ENCODE measurements around the gene PAK4. TPM values are rescaled to one million over a fixed set of nuclear protein-coding genes. Genes with fewer than 3 reads are reported as not detected.

The PAK4 gene
- total RNA-seq, 1 experiment from 2014 or later: 63.1 TPM

DNA sequence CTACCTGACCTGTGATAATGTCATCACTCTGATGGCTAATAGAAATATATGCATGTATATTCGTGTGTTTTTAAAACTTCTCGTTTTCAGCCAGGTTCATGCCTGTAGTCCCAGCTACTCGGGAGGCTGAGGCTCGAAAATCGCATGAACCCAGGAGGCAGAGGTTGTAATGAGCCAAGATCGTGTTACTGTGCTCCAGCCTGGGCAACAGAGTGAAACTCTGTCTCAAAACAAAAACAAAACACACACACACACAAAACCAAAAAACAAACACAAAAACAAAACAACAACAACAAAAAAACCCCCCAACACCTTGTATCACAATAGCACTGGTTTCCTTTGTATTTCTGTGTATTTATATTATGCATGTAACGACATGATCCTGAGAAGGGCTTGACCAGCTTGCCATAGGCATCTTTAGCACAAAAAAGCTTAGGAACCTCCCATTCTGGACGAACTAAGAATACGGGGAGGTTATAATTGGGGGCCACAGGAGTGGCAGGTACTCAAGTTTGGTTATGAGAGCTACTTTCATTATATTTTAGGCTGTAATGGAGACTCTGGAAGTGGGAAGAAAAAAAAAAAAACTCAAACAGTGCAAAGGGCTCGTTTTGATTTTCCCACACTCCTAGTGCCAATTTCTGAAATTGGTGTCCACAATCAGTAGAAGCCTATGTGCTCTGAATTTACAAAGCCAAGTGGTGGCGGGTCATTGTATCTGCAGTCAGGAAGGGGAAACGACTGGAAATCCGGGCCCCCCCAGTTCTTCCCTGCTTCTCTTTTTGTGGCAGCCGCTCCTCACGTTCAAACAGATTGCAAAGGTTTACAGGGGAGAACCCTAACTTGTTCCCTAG is 42.6 kb upstream of the PAK4 start:
- Mint-ChIP-seq H3K4me3 (peak overlapping the region; percentile 64 to 82; a peak in 4 of 5 replicates), H3K36me3 (ENCODE audit: insufficient read depth in 1 of 3, low read depth in 3 of 3) (no peaks in the 10 kb centered on the region), H3K4me1 (peaks cover 16 to 20% of the 10 kb centered on the region in 2 experiments), H3K9me3 (no peaks in the 10 kb centered on the region; a peak in 2 of 5 replicates), H3K27me3 (ENCODE audit: low read depth) (peaks cover 83% of the 10 kb centered on the region), H3K27ac (no peak overlapping the region)
- Histone ChIP-seq H4K8ac (replicated peaks; ENCODE audit: insufficient read length, low read depth, low read length) (no peak overlapping the region), H2AK5ac (ENCODE audit: insufficient read length, low read length) (no peak overlapping the region), H4K91ac (ENCODE audit: insufficient read length, low read depth, low read length) (no peak overlapping the region), H2BK15ac (ENCODE audit: low read depth, low read length) (no peak overlapping the region), H3K4ac (ENCODE audit: low read depth, low read length) (no peak overlapping the region), H3T11ph (ENCODE audit: low read length) (no peak overlapping the region), H4K5ac (ENCODE audit: insufficient read length, low read depth, low read length) (no peak overlapping the region), H2AFZ (ENCODE audit: low read length) (no peak overlapping the region), H3K14ac (ENCODE audit: insufficient read depth, low read length) (no peak overlapping the region), H2BK20ac (ENCODE audit: low read depth, low read length, poor library complexity, severe bottlenecking) (no peak overlapping the region), H3K9ac (ENCODE audit: extremely low read depth, insufficient read length, low read length) (no peak overlapping the region), H3K4me2 (ENCODE audit: insufficient read depth, insufficient read length, low read length) (peak overlapping the region; percentile 49), H3K27ac (ENCODE audit: insufficient read length, low read depth, low read length) (no peak overlapping the region), H2BK5ac (ENCODE audit: insufficient read length, low read length) (no peak overlapping the region), H4K20me1 (ENCODE audit: control insufficient read depth, insufficient read depth, insufficient read length) (no peaks in the 10 kb centered on the region), H3K79me1 (ENCODE audit: insufficient read depth, low read depth, low read length, poor library complexity, severe bottlenecking) (no peaks in the 10 kb centered on the region), H3K18ac (ENCODE audit: insufficient read length, low read depth, low read length) (no peak overlapping the region), H3K23me2 (ENCODE audit: insufficient read length, low read depth, low read length, poor library complexity, severe bottlenecking) (peaks cover 8% of the 10 kb centered on the region), H3K23ac (ENCODE audit: insufficient read length, low read depth, low read length) (no peak overlapping the region), H3K4me1 (ENCODE audit: insufficient read depth, low read length) (no peaks in the 10 kb centered on the region), H2BK120ac (ENCODE audit: low read depth, low read length, poor library complexity, severe bottlenecking) (no peak overlapping the region), H2BK12ac (ENCODE audit: insufficient read length, low read depth, low read length) (no peak overlapping the region), H3K79me2 (ENCODE audit: insufficient read depth, low read length) (no peaks in the 10 kb centered on the region), H3K27me3 (ENCODE audit: insufficient read depth, low read length) (peaks cover 16% of the 10 kb centered on the region; the same call in 1 of the 2 replicates), H3K9me3 (ENCODE audit: control insufficient read depth, low read depth, low read length) (no peaks in the 10 kb centered on the region), H3K56ac (ENCODE audit: insufficient read length, low read depth, low read length) (no peak overlapping the region)
- no CpG with 5 or more reads among the region's 15 CpGs for WGBS (ENCODE audit: extremely low coverage, insufficient read length, low lambda C conversion rate)
- DNase-seq: no peak
- TF ChIP-seq, protein P1, sequence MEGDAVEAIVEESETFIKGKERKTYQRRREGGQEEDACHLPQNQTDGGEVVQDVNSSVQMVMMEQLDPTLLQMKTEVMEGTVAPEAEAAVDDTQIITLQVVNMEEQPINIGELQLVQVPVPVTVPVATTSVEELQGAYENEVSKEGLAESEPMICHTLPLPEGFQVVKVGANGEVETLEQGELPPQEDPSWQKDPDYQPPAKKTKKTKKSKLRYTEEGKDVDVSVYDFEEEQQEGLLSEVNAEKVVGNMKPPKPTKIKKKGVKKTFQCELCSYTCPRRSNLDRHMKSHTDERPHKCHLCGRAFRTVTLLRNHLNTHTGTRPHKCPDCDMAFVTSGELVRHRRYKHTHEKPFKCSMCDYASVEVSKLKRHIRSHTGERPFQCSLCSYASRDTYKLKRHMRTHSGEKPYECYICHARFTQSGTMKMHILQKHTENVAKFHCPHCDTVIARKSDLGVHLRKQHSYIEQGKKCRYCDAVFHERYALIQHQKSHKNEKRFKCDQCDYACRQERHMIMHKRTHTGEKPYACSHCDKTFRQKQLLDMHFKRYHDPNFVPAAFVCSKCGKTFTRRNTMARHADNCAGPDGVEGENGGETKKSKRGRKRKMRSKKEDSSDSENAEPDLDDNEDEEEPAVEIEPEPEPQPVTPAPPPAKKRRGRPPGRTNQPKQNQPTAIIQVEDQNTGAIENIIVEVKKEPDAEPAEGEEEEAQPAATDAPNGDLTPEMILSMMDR (conservative IDR thresholded peaks at IDR 0.05): no peak

Measured in H9 (cell line).